ENCODE results near the gene PRKCD. TPM values are rescaled to one million over a fixed set of nuclear protein-coding genes. Genes with fewer than 3 reads are reported as not detected.

PRKCD gene
- total RNA-seq, 1 donor from 2014 or later: 14.1 TPM

GRCh38 chr3:53170325-53171063 lies 9.5 kb downstream of the PRKCD start:
- no peak for DNase-seq (ENCODE audit: low read depth)

- no peak for DNase-seq (ENCODE audit: low read depth)
Measured at GRCh38 chr3:53171064-53171418, 10.0 kb downstream of the PRKCD start.

GRCh38 chr3:53171827-53172505 lies 11.0 kb downstream of the PRKCD start:
- no peak for DNase-seq (ENCODE audit: low read depth)

- no peak for DNase-seq (ENCODE audit: low read depth)
Measured at GRCh38 chr3:53173107-53173506, 12.1 kb downstream of the PRKCD start.

GRCh38 chr3:53174346-53175250 lies 13.6 kb downstream of the PRKCD start:
- DNase-seq (ENCODE audit: low read depth): no peak

GRCh38 chr3:53175613-53176540 lies 14.9 kb downstream of the PRKCD start:
- no peak for DNase-seq (ENCODE audit: low read depth)

GRCh38 chr3:53178246-53178645 lies 17.2 kb downstream of the PRKCD start:
- DNase-seq (ENCODE audit: low read depth): no peak

- no peak for DNase-seq (ENCODE audit: low read depth)
Measured at GRCh38 chr3:53179580-53179979, 18.6 kb downstream of the PRKCD start.

GRCh38 chr3:53180305-53181023 lies 19.5 kb downstream of the PRKCD start:
- no peak for DNase-seq (ENCODE audit: low read depth)

- DNase-seq (ENCODE audit: low read depth): no peak
Measured at GRCh38 chr3:53181024-53181371, 20.0 kb downstream of the PRKCD start.

GRCh38 chr3:53181528-53181927 lies 20.5 kb downstream of the PRKCD start:
- no peak for DNase-seq (ENCODE audit: low read depth)

GRCh38 chr3:53182764-53183355 lies 21.9 kb downstream of the PRKCD start:
- no peak for DNase-seq (ENCODE audit: low read depth)

GRCh38 chr3:53183514-53183913 lies 22.5 kb downstream of the PRKCD start:
- DNase-seq (ENCODE audit: low read depth): no peak

GRCh38 chr3:53184701-53185100 lies 23.7 kb downstream of the PRKCD start:
- no peak for DNase-seq (ENCODE audit: low read depth)

- DNase-seq (ENCODE audit: low read depth): no peak
Measured at GRCh38 chr3:53185761-53186465, 24.9 kb downstream of the PRKCD start.

GRCh38 chr3:53186726-53187125 lies 25.7 kb downstream of the PRKCD start:
- DNase-seq (ENCODE audit: low read depth): no peak

GRCh38 chr3:53187430-53187829 lies 26.4 kb downstream of the PRKCD start:
- DNase-seq (ENCODE audit: low read depth): no peak

GRCh38 chr3:53188136-53188685 lies 27.2 kb downstream of the PRKCD start:
- DNase-seq (ENCODE audit: low read depth): no peak

- no peak for DNase-seq (ENCODE audit: low read depth)
Measured at GRCh38 chr3:53188720-53189119, 27.7 kb downstream of the PRKCD start.
